Gastrocnemius medialis (tissue), 4 donors: ENCODE measurements around the gene PCYOX1L. TPM values are rescaled to one million over a fixed set of nuclear protein-coding genes. Genes with fewer than 3 reads are reported as not detected.

Experiments used
- ATAC-seq, 2 donors: fragments of 150-250 bp; one replicate each; pipeline ENCODE4 v1.9.1; 2016
- DNase-seq, 2 donors: peaks; one replicate each; pipeline ENCODE4 v3.0.0-alpha.2; 2019
- H3K27ac ChIP-seq, 4 donors: fragments of 200-600 bp; sonication (generic); 1 replicate in 1 of 4; 2 replicates in 3 of 4; pipeline ENCODE4 v1.5.1; 2016 to 2018; ENCODE audit warnings: mild to moderate bottlenecking in 2 of 4, moderate library complexity in 1 of 4
- H3K27me3 ChIP-seq, 3 donors: fragments of 200-600 bp; sonication (generic) in 2 of 3; 1 replicate in 1 of 3; 2 replicates in 2 of 3; pipeline versions ENCODE4 v1.5.1 to v1.6.0; 2016 to 2019; ENCODE audit warnings: mild to moderate bottlenecking in 1 of 3, moderate library complexity in 1 of 3
- H3K36me3 ChIP-seq, 2 donors: fragments of 200-600 bp; sonication (generic) in 1 of 2; one replicate each; pipeline ENCODE4 v1.5.1; 2017 to 2018
- H3K4me1 ChIP-seq, 2 donors: fragments of 200-600 bp; sonication (generic) in 1 of 2; one replicate each; pipeline ENCODE4 v1.5.1; 2016 to 2017; ENCODE audit warnings: mild to moderate bottlenecking in 2 of 2
- H3K4me3 ChIP-seq, 4 donors: fragments of 200-600 bp; sonication (generic) in 3 of 4; 1 replicate in 1 of 4; 2 replicates in 3 of 4; pipeline ENCODE4 v1.5.1; 2016 to 2019; ENCODE audit warnings: mild to moderate bottlenecking in 2 of 4
- H3K9me3 ChIP-seq, 3 donors: fragments of 200-600 bp; sonication (generic) in 2 of 3; 1 replicate in 1 of 3; 2 replicates in 2 of 3; pipeline ENCODE4 v1.5.1; 2016 to 2019
- CTCF ChIP-seq, 5 experiments: fragments of 450-650 bp in 3 of 5; fragments of 200-600 bp in 2 of 5; sonication (generic) in 2 of 5; IDR thresholded peaks in 4 of 5; conservative IDR thresholded peaks in 1 of 5; 1 replicate in 4 of 5; 2 replicates in 1 of 5; pipeline ENCODE4 v1.5.1; 2016 to 2019; ENCODE audit warnings: antibody characterized with exemption in 5 of 5, mild to moderate bottlenecking in 3 of 5, moderate library complexity in 3 of 5
- POLR2A ChIP-seq, 2 donors: fragments of 450-650 bp; IDR thresholded peaks; one replicate each; pipeline ENCODE4 v1.6.1; 2017; ENCODE audit warnings: antibody characterized with exemption in 2 of 2, mild to moderate bottlenecking in 2 of 2, moderate library complexity in 2 of 2
- in situ Hi-C, 4 donors: fragments of 200-750 bp; cut with MboI; loops; one replicate each; pipeline versions ENCODE4 v1.15.0 to v1.8.0; 2017; ENCODE audit warnings: low sequenced_read_pairs in 4 of 4
- intact Hi-C: fragments of 100-400 bp; cut with DNase I; formaldehyde crosslinking; loops from one replicate; pipeline ENCODE4 v1.15.1; 2023; ENCODE audit warnings: low total_unique reads
- total RNA-seq, 4 donors: library from RNA; depleted of rRNA; stranded (reverse); fragments of >200 nt; gene quantifications; one replicate each; pipeline versions ENCODE4 v1.1.0 to v1.2.3, GENCODE V29; 2016

The PCYOX1L gene
- total RNA-seq, 4 donors from 2014 or later, result 0.29 to 1.5 (median 1.2) TPM

GRCh38 chr5:149358868-149359495, 1.1 kb downstream of the PCYOX1L start:
- no peak overlapping the region for H3K27ac ChIP-seq
- no peak overlapping the region for H3K4me3 ChIP-seq
- in situ Hi-C loops, result no loop called here

GRCh38 chr5:149360272-149360671, 2.4 kb downstream of the PCYOX1L start:
- Histone ChIP-seq H3K36me3 (peaks cover 0 to under 1% of the 10 kb centered on the region in 2 donors), H3K27me3 (no peaks in the 10 kb centered on the region), H3K4me3 (no peak overlapping the region), H3K27ac (no peak overlapping the region), H3K4me1 (peaks cover 3 to 9% of the 10 kb centered on the region in 2 donors), H3K9me3 (no peaks in the 10 kb centered on the region)
- TF ChIP-seq POLR2A (IDR thresholded peaks at IDR 0.05) (no peak), CTCF (IDR thresholded peaks at IDR 0.05 in 4 of 5, conservative IDR thresholded peaks at IDR 0.05 in 1 of 5) (no peak)
- in situ Hi-C loops, result loop anchor here in 1 of 4 donors (5.0 kb wide), 1 partner anchor 93 kb away; no protein-coding TSS in a partner anchor
- intact Hi-C loops, result no loop called here
- no peak for ATAC-seq
- no peak for DNase-seq

More at GRCh38 chr5:149358868-149359495, 1.1 kb downstream of the PCYOX1L start:
- Histone ChIP-seq H3K9me3 (no peaks in the 10 kb centered on the region), H3K27me3 (no peaks in the 10 kb centered on the region), H3K4me1 (peaks cover 3 to 9% of the 10 kb centered on the region in 2 donors), H3K36me3 (peaks cover 0 to 6% of the 10 kb centered on the region in 2 donors)
- TF ChIP-seq CTCF (IDR thresholded peaks at IDR 0.05 in 4 of 5, conservative IDR thresholded peaks at IDR 0.05 in 1 of 5) (no peak), POLR2A (IDR thresholded peaks at IDR 0.05) (no peak)
- no peak for DNase-seq
- intact Hi-C loops, result loop anchor here (10.0 kb wide), 1 partner anchor 224 kb away; no protein-coding TSS in a partner anchor
- no peak for ATAC-seq

- no peak overlapping the region for H3K27ac ChIP-seq
- H3K4me3 ChIP-seq, result no peak overlapping the region
- H3K4me1 ChIP-seq, result peaks cover 0 to 5% of the 10 kb centered on the region in 2 donors
- DNase-seq (no peak), ATAC-seq (no peak)
- H3K36me3 ChIP-seq, result no peaks in the 10 kb centered on the region
- no peaks in the 10 kb centered on the region for H3K9me3 ChIP-seq
- in situ Hi-C loops, result loop anchor here in 1 of 4 donors (5.0 kb wide), 1 partner anchor 95 kb away; no protein-coding TSS in a partner anchor
- intact Hi-C loops, result no loop called here
- H3K27me3 ChIP-seq, result no peaks in the 10 kb centered on the region
- TF ChIP-seq POLR2A (IDR thresholded peaks at IDR 0.05) (no peak), CTCF (IDR thresholded peaks at IDR 0.05 in 4 of 5, conservative IDR thresholded peaks at IDR 0.05 in 1 of 5) (no peak)
Measured at GRCh38 chr5:149362541-149362940, 4.7 kb downstream of the PCYOX1L start.

- intact Hi-C loops, result no loop called here
- Histone ChIP-seq H3K27ac (no peak overlapping the region), H3K36me3 (no peaks in the 10 kb centered on the region), H3K4me1 (peaks cover 0 to 2% of the 10 kb centered on the region in 2 donors), H3K9me3 (no peaks in the 10 kb centered on the region), H3K4me3 (no peak overlapping the region), H3K27me3 (no peaks in the 10 kb centered on the region)
- TF ChIP-seq CTCF (IDR thresholded peaks at IDR 0.05 in 4 of 5, conservative IDR thresholded peaks at IDR 0.05 in 1 of 5) (no peak), POLR2A (IDR thresholded peaks at IDR 0.05) (no peak)
- in situ Hi-C loops, result loop anchor here in 1 of 4 donors (5.0 kb wide), 1 partner anchor 96 kb away; no protein-coding TSS in a partner anchor
- no peak for ATAC-seq
- DNase-seq, result no peak
Measured at GRCh38 chr5:149363358-149363757, 5.5 kb downstream of the PCYOX1L start.
